ENCODE measurements around the gene CHD1L. TPM values are rescaled to one million over a fixed set of nuclear protein-coding genes. Genes with fewer than 3 reads are reported as not detected.

Gene CHD1L
- polyA plus RNA-seq, 3 donors = 13.1 to 23.0 (median 15.2) TPM

GRCh38 chr1:147252540-147252939 lies 10.1 kb downstream of the CHD1L start:
- Histone ChIP-seq H3K36me3 (replicated peaks in 1 of 2; ENCODE audit: control insufficient read depth in 1 of 2, insufficient read depth in 2 of 2, low read length in 2 of 2) (peaks cover 11 to 37% of the 10 kb centered on the region in 2 donors), H3K79me2 (ENCODE audit: insufficient read depth, low read length) (peaks cover 81% of the 10 kb centered on the region), H3K9ac (ENCODE audit: insufficient read depth, low read length, poor library complexity, severe bottlenecking) (no peak overlapping the region), H3K27me3 (ENCODE audit: control insufficient read depth in 2 of 2, insufficient read depth in 2 of 2, low read length in 2 of 2) (no peaks in the 10 kb centered on the region), H2AFZ (ENCODE audit: insufficient read depth, low read depth, low read length, poor library complexity, severe bottlenecking) (no peak overlapping the region), H3K27ac (ENCODE audit: low read depth in 1 of 2, low read length in 2 of 2) (no peak overlapping the region), H4K20me1 (ENCODE audit: insufficient read depth, low read length) (peaks cover 5% of the 10 kb centered on the region), H3K4me3 (replicated peaks in 1 of 3; ENCODE audit: low read depth in 2 of 3, low read length in 3 of 3) (no peak overlapping the region), H3K4me1 (ENCODE audit: control insufficient read depth in 1 of 2, insufficient read depth in 2 of 2, low read length in 2 of 2) (peaks cover 3% of the 10 kb centered on the region in 2 donors), H3K9me3 (replicated peaks in 1 of 2; ENCODE audit: control insufficient read depth in 1 of 2, insufficient read depth in 1 of 2, low read length in 2 of 2) (no peaks in the 10 kb centered on the region), H3K4me2 (replicated peaks; ENCODE audit: extremely low read depth, low read length, poor library complexity, severe bottlenecking) (no peak overlapping the region)
- Mint-ChIP-seq H3K9me3 (no peaks in the 10 kb centered on the region), H3K27ac (no peak overlapping the region), H3K27me3 (ENCODE audit: low read depth in 3 of 3) (no peaks in the 10 kb centered on the region), H3K4me3 (no peak overlapping the region), H3K36me3 (peaks cover 27 to 30% of the 10 kb centered on the region in 2 donors), H3K4me1 (peaks cover 6% of the 10 kb centered on the region)
- no peak for DNase-seq
- WGBS (ENCODE audit: insufficient coverage) = 97% methylated on average over 9 of the region's 9 CpGs
- intact Hi-C loops (cut with micrococcal nuclease) = no loop called here
- no peak for TF ChIP-seq CTCF (IDR thresholded peaks at IDR 0.05)

DNA sequence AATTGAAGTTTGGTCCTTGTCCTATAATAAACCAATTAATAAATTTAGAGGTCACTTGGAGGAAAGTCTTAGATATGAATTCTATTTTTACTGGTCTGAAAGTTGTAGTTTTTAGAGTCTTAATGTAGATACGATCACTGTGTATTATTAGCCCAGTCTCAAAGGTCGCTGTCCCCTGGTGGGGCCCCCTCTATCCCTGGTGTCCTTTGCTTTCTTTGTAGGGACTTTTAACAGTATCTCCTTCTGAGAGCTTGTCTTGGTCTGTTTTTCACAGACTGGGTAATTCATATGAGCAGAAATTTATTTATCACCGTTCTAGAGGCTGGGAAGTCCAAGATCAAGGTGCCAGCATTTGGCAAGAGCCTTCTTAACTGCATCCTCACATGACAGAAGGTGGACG lies 18.5 kb downstream of the CHD1L start:
- Histone ChIP-seq H3K27me3 (ENCODE audit: control insufficient read depth in 2 of 2, insufficient read depth in 2 of 2, low read length in 2 of 2) (no peaks in the 10 kb centered on the region), H3K4me2 (replicated peaks; ENCODE audit: extremely low read depth, low read length, poor library complexity, severe bottlenecking) (no peak overlapping the region), H3K27ac (ENCODE audit: low read depth in 1 of 2, low read length in 2 of 2) (no peak overlapping the region), H2AFZ (ENCODE audit: insufficient read depth, low read depth, low read length, poor library complexity, severe bottlenecking) (no peak overlapping the region), H3K36me3 (replicated peaks in 1 of 2; ENCODE audit: control insufficient read depth in 1 of 2, insufficient read depth in 2 of 2, low read length in 2 of 2) (peaks cover 57 to 87% of the 10 kb centered on the region in 2 donors), H3K4me3 (replicated peaks in 1 of 3; ENCODE audit: low read depth in 2 of 3, low read length in 3 of 3) (no peak overlapping the region), H3K4me1 (ENCODE audit: control insufficient read depth in 1 of 2, insufficient read depth in 2 of 2, low read length in 2 of 2) (no peaks in the 10 kb centered on the region), H3K79me2 (ENCODE audit: insufficient read depth, low read length) (no peaks in the 10 kb centered on the region), H3K9me3 (replicated peaks in 1 of 2; ENCODE audit: control insufficient read depth in 1 of 2, insufficient read depth in 1 of 2, low read length in 2 of 2) (no peaks in the 10 kb centered on the region), H3K9ac (ENCODE audit: insufficient read depth, low read length, poor library complexity, severe bottlenecking) (no peak overlapping the region), H4K20me1 (ENCODE audit: insufficient read depth, low read length) (no peaks in the 10 kb centered on the region)
- Mint-ChIP-seq H3K4me1 (peaks cover 3% of the 10 kb centered on the region), H3K9me3 (no peaks in the 10 kb centered on the region), H3K36me3 (peaks cover 57 to 75% of the 10 kb centered on the region in 2 donors), H3K27ac (no peak overlapping the region), H3K27me3 (ENCODE audit: low read depth in 3 of 3) (peaks cover 0 to 2% (median 0%) of the 10 kb centered on the region in 3 donors), H3K4me3 (no peak overlapping the region)
- intact Hi-C loops (cut with micrococcal nuclease) = no loop called here
- WGBS (ENCODE audit: insufficient coverage) = 100% methylated on average over 2 of the region's 4 CpGs
- DNase-seq = no peak
- TF ChIP-seq CTCF (IDR thresholded peaks at IDR 0.05) = no peak
